Vagina (tissue), 2 donors: ENCODE data around the gene NLGN2.

Experiments
- CTCF ChIP-seq, 3 experiments: fragments of 450-650 bp in 2 of 3; fragments of 200-600 bp in 1 of 3; sonication (generic) in 1 of 3; IDR thresholded peaks; one replicate each; pipeline ENCODE4 v1.5.1; 2017 to 2019; ENCODE audit warnings: antibody characterized with exemption in 3 of 3, mild to moderate bottlenecking in 2 of 3, moderate library complexity in 2 of 3
- POLR2A ChIP-seq, 2 donors: fragments of 450-650 bp; IDR thresholded peaks; one replicate each; pipeline ENCODE4 v1.6.1; 2017; ENCODE audit warnings: antibody characterized with exemption in 2 of 2, mild to moderate bottlenecking in 2 of 2, moderate library complexity in 2 of 2
- POLR2AphosphoS5 ChIP-seq, 2 donors: sonication (generic); formaldehyde crosslinking; IDR thresholded peaks; one replicate each; pipeline ENCODE4 v1.9.0; 2017; ENCODE audit warnings: antibody characterized with exemption in 2 of 2, mild to moderate bottlenecking in 2 of 2, low read depth in 1 of 2; ENCODE audit not compliant: insufficient read depth in 1 of 2

GRCh38 chr17:7465597-7466275 lies 58.1 kb downstream of the NLGN2 start:
- TF ChIP-seq CTCF (IDR thresholded peaks at IDR 0.05), result no peak
- TF ChIP-seq POLR2A (IDR thresholded peaks at IDR 0.05), result no peak
- TF ChIP-seq POLR2AphosphoS5 (IDR thresholded peaks at IDR 0.05; ENCODE audit: insufficient read depth in 1 of 2, low read depth in 1 of 2), result no peak
